ENCODE measurements around the gene GJA4. TPM values are rescaled to one million over a fixed set of nuclear protein-coding genes. Genes with fewer than 3 reads are reported as not detected.

GJA4 gene
- total RNA-seq, 1 donor from 2014 or later: 48.0 TPM

- H3K4me3 Mint-ChIP-seq (ENCODE audit: low read depth): no peak overlapping the region
- TF ChIP-seq CTCF (IDR thresholded peaks at IDR 0.05; ENCODE audit: unreplicated experiment): no peak
- no peak overlapping the region for H3K27ac Mint-ChIP-seq
- H3K9me3 Mint-ChIP-seq (ENCODE audit: low read depth): no peaks in the 10 kb centered on the region
- DNase-seq (ENCODE audit: low spot score, unreplicated experiment): no peak
- H3K27me3 Mint-ChIP-seq: peaks cover 2% of the 10 kb centered on the region
- H3K36me3 Mint-ChIP-seq (ENCODE audit: insufficient read depth): no peaks in the 10 kb centered on the region
- peaks cover 46% of the 10 kb centered on the region for H3K4me1 Mint-ChIP-seq (ENCODE audit: low read depth)
Observed at GRCh38 chr1:34839526-34840305, 46.9 kb downstream of the GJA4 start.

GRCh38 chr1:34840426-34840825 lies 47.6 kb downstream of the GJA4 start:
- DNase-seq (ENCODE audit: low spot score, unreplicated experiment): no peak
- Mint-ChIP-seq H3K36me3 (ENCODE audit: insufficient read depth) (no peaks in the 10 kb centered on the region), H3K4me1 (ENCODE audit: low read depth) (peaks cover 51% of the 10 kb centered on the region), H3K27ac (no peak overlapping the region), H3K4me3 (ENCODE audit: low read depth) (no peak overlapping the region), H3K27me3 (peaks cover 2% of the 10 kb centered on the region), H3K9me3 (ENCODE audit: low read depth) (no peaks in the 10 kb centered on the region)
- no peak for TF ChIP-seq CTCF (IDR thresholded peaks at IDR 0.05; ENCODE audit: unreplicated experiment)

DNA sequence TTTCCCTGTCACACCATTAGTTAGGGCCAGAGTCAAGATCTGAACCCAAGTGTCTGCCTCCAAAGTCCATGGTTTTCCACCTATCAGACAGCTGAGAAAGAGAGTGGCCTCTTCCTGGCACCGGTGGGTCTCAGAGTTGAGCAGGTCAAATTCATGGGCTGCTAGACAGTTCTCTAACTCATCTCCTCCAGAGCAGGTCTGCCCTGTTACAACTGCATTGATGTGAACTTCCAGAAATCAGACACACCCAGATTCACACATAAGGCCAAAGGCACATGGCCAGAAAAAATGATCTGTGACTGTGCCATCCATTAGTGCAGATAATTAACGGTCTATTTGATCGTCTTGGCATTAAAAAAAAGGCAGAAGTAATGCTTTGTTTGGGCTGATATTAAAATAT lies 49.3 kb downstream of the GJA4 start:
- Mint-ChIP-seq H3K9me3 (ENCODE audit: low read depth) (no peaks in the 10 kb centered on the region), H3K4me3 (ENCODE audit: low read depth) (no peak overlapping the region), H3K36me3 (ENCODE audit: insufficient read depth) (no peaks in the 10 kb centered on the region), H3K27me3 (peaks cover 2% of the 10 kb centered on the region), H3K4me1 (ENCODE audit: low read depth) (peaks cover 64% of the 10 kb centered on the region), H3K27ac (peak overlapping the region; percentile 34)
- DNase-seq (ENCODE audit: low spot score, unreplicated experiment): no peak
- TF ChIP-seq CTCF (IDR thresholded peaks at IDR 0.05; ENCODE audit: unreplicated experiment): no peak

- no peak for DNase-seq (ENCODE audit: low spot score, unreplicated experiment)
- Mint-ChIP-seq H3K4me1 (ENCODE audit: low read depth) (peaks cover 72% of the 10 kb centered on the region), H3K27me3 (no peaks in the 10 kb centered on the region), H3K9me3 (ENCODE audit: low read depth) (no peaks in the 10 kb centered on the region), H3K27ac (peak overlapping the region; percentile 92), H3K4me3 (ENCODE audit: low read depth) (no peak overlapping the region), H3K36me3 (ENCODE audit: insufficient read depth) (no peaks in the 10 kb centered on the region)
- TF ChIP-seq CTCF (IDR thresholded peaks at IDR 0.05; ENCODE audit: unreplicated experiment): no peak
Observed at GRCh38 chr1:34842952-34843371, 50.2 kb downstream of the GJA4 start.

DNA sequence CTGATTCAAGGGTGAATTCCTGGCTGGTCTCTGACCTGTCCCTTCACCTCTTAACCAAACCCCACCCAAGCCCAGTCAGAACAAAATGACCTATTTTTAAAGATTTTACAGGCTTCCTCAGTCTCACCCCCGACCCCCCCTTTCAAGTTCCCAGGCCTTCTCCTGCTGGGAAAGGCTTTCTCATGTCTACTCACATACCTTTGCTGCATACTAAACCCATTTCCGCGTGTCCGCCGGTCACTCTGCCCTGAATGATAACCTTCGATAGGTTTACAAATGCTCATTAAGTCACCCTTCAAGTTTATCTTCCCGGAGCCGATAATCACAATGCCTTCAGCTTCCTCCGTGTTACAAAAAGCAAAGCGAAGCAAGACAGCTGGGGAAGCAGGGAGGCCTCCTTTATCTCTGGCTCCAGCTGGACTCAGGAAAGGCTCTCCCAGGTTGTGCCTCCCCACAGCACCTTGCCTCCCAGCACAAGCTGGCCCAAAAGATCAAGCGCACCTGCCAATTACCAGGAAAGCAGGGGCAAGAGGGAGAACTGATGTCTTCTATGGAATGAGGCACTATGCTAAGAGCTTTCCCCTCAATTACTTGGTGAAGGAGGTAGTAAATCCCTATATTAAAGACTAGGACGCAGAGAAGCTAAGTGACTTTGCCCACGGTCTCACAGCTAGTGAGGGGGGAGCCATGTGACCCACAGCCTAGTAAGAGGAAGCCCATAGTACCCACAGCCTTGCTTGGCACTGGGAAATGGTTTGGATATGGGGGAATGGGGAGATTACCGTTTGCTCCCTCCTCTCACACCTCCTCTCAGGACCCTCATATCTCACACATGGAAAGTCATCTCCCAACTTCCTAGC lies 50.8 kb downstream of the GJA4 start:
- peak overlapping the region; percentile 17 for H3K4me3 Mint-ChIP-seq (ENCODE audit: low read depth)
- peaks cover 5% of the 10 kb centered on the region for H3K36me3 Mint-ChIP-seq (ENCODE audit: insufficient read depth)
- TF ChIP-seq CTCF (IDR thresholded peaks at IDR 0.05; ENCODE audit: unreplicated experiment): no peak
- no peak for DNase-seq (ENCODE audit: low spot score, unreplicated experiment)
- H3K27me3 Mint-ChIP-seq: peaks cover 3% of the 10 kb centered on the region
- peaks cover 79% of the 10 kb centered on the region for H3K4me1 Mint-ChIP-seq (ENCODE audit: low read depth)
- no peaks in the 10 kb centered on the region for H3K9me3 Mint-ChIP-seq (ENCODE audit: low read depth)
- peak overlapping the region; percentile 92 for H3K27ac Mint-ChIP-seq
